Activated CD4-positive, alpha-beta memory T cell treated with anti-CD3 and anti-CD28 coated beads for 36 hours (primary cell): Measurements from ENCODE around the gene SUN5. TPM values are rescaled to one million over a fixed set of nuclear protein-coding genes. Genes with fewer than 3 reads are reported as not detected.
"Not testable (repeated sequence)": the region's sequence is repeated elsewhere in the genome, so short reads cannot be mapped to it uniquely, and the experiment has no call there.

Experiments
- CTCF ChIA-PET: fragments of 350-600 bp; sonication (Branson Sonifier 250); formaldehyde crosslinking; loops from one replicate; lab custom pipeline; 2021; ENCODE audit warnings: antibody characterized with exemption, inconsistent platforms; lab: Charles Lee
- POLR2A ChIA-PET: fragments of 350-600 bp; sonication (Branson Sonifier 250); formaldehyde crosslinking; loops from one replicate; lab custom pipeline; 2021; ENCODE audit warnings: antibody characterized with exemption; lab: Charles Lee
- DNase-seq: peaks from one replicate; pipeline ENCODE4 v3.0.0-alpha.2; 2020
- H3K27ac Mint-ChIP-seq: one replicate; pipeline ENCODE4 v1.8.0; 2021; ENCODE audit warnings: mixed read lengths
- H3K27me3 Mint-ChIP-seq: one replicate; pipeline ENCODE4 v1.8.0; 2021; ENCODE audit warnings: mixed read lengths
- H3K36me3 Mint-ChIP-seq: one replicate; pipeline ENCODE4 v1.8.0; 2021; ENCODE audit warnings: mixed read lengths
- H3K4me1 Mint-ChIP-seq: one replicate; pipeline ENCODE4 v1.8.0; 2021; ENCODE audit warnings: low read depth, mixed read lengths
- H3K4me3 Mint-ChIP-seq: one replicate; pipeline ENCODE4 v1.8.0; 2021; ENCODE audit warnings: mild to moderate bottlenecking, mixed read lengths
- H3K9me3 Mint-ChIP-seq: one replicate; pipeline ENCODE4 v1.8.0; 2021; ENCODE audit warnings: mixed read lengths
- intact Hi-C: fragments of 100-400 bp; cut with micrococcal nuclease; formaldehyde crosslinking; loops from one replicate; pipeline ENCODE4 v1.15.1; 2023
- total RNA-seq, 2 experiments: library from RNA; stranded (reverse); gene quantifications; one replicate each; pipeline ENCODE4 v1.2.3, GENCODE V29; 2021

The SUN5 gene
- total RNA-seq, 2 experiments from 2014 or later, result not detected

- POLR2A ChIA-PET, result no interaction called here
- no peaks in the 10 kb centered on the region for H3K27me3 Mint-ChIP-seq
- peaks cover 27% of the 10 kb centered on the region for H3K4me1 Mint-ChIP-seq
- H3K4me3 Mint-ChIP-seq, result no peak overlapping the region
- H3K27ac Mint-ChIP-seq, result no peak overlapping the region
- H3K9me3 Mint-ChIP-seq, result peaks cover 18% of the 10 kb centered on the region
- H3K36me3 Mint-ChIP-seq, result peaks cover 14% of the 10 kb centered on the region
- CTCF ChIA-PET, result interaction anchor here (0.6 to 1.1 kb wide), 2 partner anchors 15 to 183 kb away, joined by 3 to 5 read pairs; no protein-coding TSS in a partner anchor
- DNase-seq, result no peak
- intact Hi-C loops, result no loop called here
These were observed 43.1 kb downstream of the SUN5 start for GRCh38 chr20:32960849-32961731.

- Mint-ChIP-seq H3K36me3 (peaks cover 14% of the 10 kb centered on the region), H3K27me3 (no peaks in the 10 kb centered on the region), H3K27ac (no peak overlapping the region), H3K9me3 (peaks cover 18% of the 10 kb centered on the region), H3K4me1 (peaks cover 18% of the 10 kb centered on the region), H3K4me3 (no peak overlapping the region)
- CTCF ChIA-PET, result interaction anchor here (0.6 to 1.1 kb wide), 2 partner anchors 14 to 173 kb away, joined by 3 to 5 read pairs; no protein-coding TSS in a partner anchor
- intact Hi-C loops, result no loop called here
- POLR2A ChIA-PET, result no interaction called here
- DNase-seq, result no peak
These were observed 44.1 kb downstream of the SUN5 start for GRCh38 chr20:32960222-32960518.

GRCh38 chr20:32959351-32960221 is 44.6 kb downstream of the SUN5 start:
- intact Hi-C loops, result no loop called here
- Mint-ChIP-seq H3K36me3 (peaks cover 14% of the 10 kb centered on the region), H3K9me3 (peaks cover 19% of the 10 kb centered on the region), H3K4me1 (peaks cover 15% of the 10 kb centered on the region), H3K27me3 (no peaks in the 10 kb centered on the region), H3K4me3 (no peak overlapping the region), H3K27ac (no peak overlapping the region)
- no peak for DNase-seq
- POLR2A ChIA-PET, result no interaction called here
- CTCF ChIA-PET, result interaction anchor here (0.6 to 1.1 kb wide), 2 partner anchors 14 to 172 kb away, joined by 3 to 5 read pairs; no protein-coding TSS in a partner anchor

GRCh38 chr20:32958574-32958973 is 45.7 kb downstream of the SUN5 start:
- Mint-ChIP-seq H3K36me3 (peaks cover 16% of the 10 kb centered on the region), H3K4me1 (peaks cover 12% of the 10 kb centered on the region), H3K27ac (no peak overlapping the region), H3K27me3 (no peaks in the 10 kb centered on the region), H3K4me3 (no peak overlapping the region), H3K9me3 (peaks cover 24% of the 10 kb centered on the region)
- ChIA-PET POLR2A (no interaction called here), CTCF (interaction anchor here (2.2 kb wide), 1 partner anchor 13 kb away, joined by 9 read pairs; no protein-coding TSS in a partner anchor)
- DNase-seq, result no peak
- intact Hi-C loops, result no loop called here

- H3K27me3 Mint-ChIP-seq, result no peaks in the 10 kb centered on the region
- ChIA-PET POLR2A (no interaction called here), CTCF (interaction anchor here (0.6 to 2.2 kb wide), 2 partner anchors 12 to 117 kb away, joined by 3 to 9 read pairs; no protein-coding TSS in a partner anchor)
- peaks cover 24% of the 10 kb centered on the region for H3K9me3 Mint-ChIP-seq
- no peak overlapping the region for H3K27ac Mint-ChIP-seq
- peaks cover 7% of the 10 kb centered on the region for H3K4me1 Mint-ChIP-seq
- peaks cover 16% of the 10 kb centered on the region for H3K36me3 Mint-ChIP-seq
- intact Hi-C loops, result no loop called here
- DNase-seq, result no peak
- H3K4me3 Mint-ChIP-seq, result no peak overlapping the region
These were observed 46.8 kb downstream of the SUN5 start for GRCh38 chr20:32957459-32957858.

- H3K4me1 Mint-ChIP-seq, result peaks cover 43% of the 10 kb centered on the region
- H3K4me3 Mint-ChIP-seq, H3K27ac Mint-ChIP-seq, POLR2A ChIA-PET, H3K27me3 Mint-ChIP-seq, H3K36me3 Mint-ChIP-seq, H3K9me3 Mint-ChIP-seq, intact Hi-C loops, DNase-seq: not testable (repeated sequence)
- CTCF ChIA-PET, result interaction anchor here (1.5 kb wide), 2 partner anchors 17 to 55 kb away, joined by 3 to 5 read pairs; no protein-coding TSS in a partner anchor
These were observed 53.7 kb downstream of the SUN5 start for GRCh38 chr20:32950539-32950938.

- Mint-ChIP-seq H3K4me1 (peaks cover 45% of the 10 kb centered on the region), H3K36me3 (peaks cover 1% of the 10 kb centered on the region), H3K4me3 (no peak overlapping the region), H3K27me3 (no peaks in the 10 kb centered on the region), H3K27ac (peak overlapping the region; percentile 73), H3K9me3 (no peaks in the 10 kb centered on the region)
- ChIA-PET CTCF (interaction anchor here (0.7 to 5.2 kb wide), 19 partner anchors 8 to 186 kb away, joined by 3 to 41 read pairs (median 6); partner anchors contain the start of gene SUN5), POLR2A (interaction anchor here (1.7 kb wide), 1 partner anchor 20 kb away, joined by 8 read pairs; no protein-coding TSS in a partner anchor)
- DNase-seq, result no peak
- intact Hi-C loops, result loop anchor here (1.0 to 2.0 kb wide), 4 partner anchors 22 to 156 kb away; no protein-coding TSS in a partner anchor
These were observed 57.6 kb downstream of the SUN5 start for GRCh38 chr20:32946629-32947028.

GRCh38 chr20:32945710-32946221 is 58.5 kb downstream of the SUN5 start:
- H3K27ac Mint-ChIP-seq, result peak overlapping the region; percentile 86
- intact Hi-C loops, result loop anchor here (1.0 to 2.0 kb wide), 5 partner anchors 23 to 155 kb away; no protein-coding TSS in a partner anchor
- ChIA-PET POLR2A (interaction anchor here (0.7 to 1.7 kb wide), 3 partner anchors 21 to 59 kb away, joined by 3 to 8 read pairs (median 5); no protein-coding TSS in a partner anchor), CTCF (interaction anchor here (0.7 to 5.2 kb wide), 29 partner anchors 9 to 691 kb away, joined by 3 to 41 read pairs (median 3); partner anchors contain the start of gene SUN5)
- peaks cover 1% of the 10 kb centered on the region for H3K36me3 Mint-ChIP-seq
- no peaks in the 10 kb centered on the region for H3K9me3 Mint-ChIP-seq
- peak overlapping the region; percentile 14 for H3K4me3 Mint-ChIP-seq
- H3K4me1 Mint-ChIP-seq, result peaks cover 39% of the 10 kb centered on the region
- DNase-seq, result peak; percentile 32
- H3K27me3 Mint-ChIP-seq, result no peaks in the 10 kb centered on the region

GRCh38 chr20:32943490-32944052 is 60.7 kb downstream of the SUN5 start:
- Mint-ChIP-seq H3K27me3 (no peaks in the 10 kb centered on the region), H3K36me3 (peaks cover 1% of the 10 kb centered on the region), H3K9me3 (no peaks in the 10 kb centered on the region), H3K27ac (no peak overlapping the region), H3K4me1 (peaks cover 19% of the 10 kb centered on the region), H3K4me3 (no peak overlapping the region)
- no peak for DNase-seq
- ChIA-PET POLR2A (no interaction called here), CTCF (interaction anchor here (1.5 to 5.2 kb wide), 2 partner anchors 61 to 165 kb away, joined by 6 to 37 read pairs; partner anchors contain the start of gene SUN5)
- intact Hi-C loops, result no loop called here

GRCh38 chr20:32941155-32941885 is 62.9 kb downstream of the SUN5 start:
- intact Hi-C loops, result no loop called here
- peaks cover 12% of the 10 kb centered on the region for H3K4me1 Mint-ChIP-seq
- DNase-seq, result no peak
- H3K4me3 Mint-ChIP-seq, result no peak overlapping the region
- CTCF ChIA-PET, result no interaction called here
- POLR2A ChIA-PET, result no interaction called here
- H3K27ac Mint-ChIP-seq, result no peak overlapping the region
- H3K36me3 Mint-ChIP-seq, result peaks cover 1% of the 10 kb centered on the region
- no peaks in the 10 kb centered on the region for H3K27me3 Mint-ChIP-seq
- no peaks in the 10 kb centered on the region for H3K9me3 Mint-ChIP-seq

- Mint-ChIP-seq H3K9me3 (no peaks in the 10 kb centered on the region), H3K4me3 (no peak overlapping the region), H3K4me1 (no peaks in the 10 kb centered on the region), H3K36me3 (no peaks in the 10 kb centered on the region), H3K27me3 (no peaks in the 10 kb centered on the region), H3K27ac (no peak overlapping the region)
- intact Hi-C loops, result no loop called here
- POLR2A ChIA-PET, result no interaction called here
- CTCF ChIA-PET, result no interaction called here
- DNase-seq, result no peak
These were observed 69.7 kb downstream of the SUN5 start for GRCh38 chr20:32934580-32934979.
